ENCODE measurements around the gene GTPBP4.

DNA sequence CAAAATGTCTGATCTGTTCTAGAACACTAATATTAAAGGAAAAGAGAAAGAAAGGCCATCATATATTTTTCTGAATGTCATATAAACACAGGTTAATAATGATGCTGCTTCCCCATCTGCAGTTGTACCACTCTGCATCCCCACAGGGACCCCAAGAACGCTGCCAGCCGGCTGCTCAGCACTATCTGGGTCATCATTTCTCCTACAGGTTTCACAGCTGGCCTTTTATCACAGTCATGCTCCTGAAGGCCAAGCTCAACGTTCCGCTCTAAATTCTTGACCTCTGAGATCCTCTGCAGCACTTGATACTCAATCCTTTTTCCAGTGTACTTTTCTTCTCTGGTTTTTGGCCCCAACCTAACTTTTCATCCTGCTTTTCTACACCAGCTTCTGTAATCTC is 55.9 kb downstream of the GTPBP4 start:
- TF ChIP-seq CTCF (IDR thresholded peaks at IDR 0.05 in 8 of 11, conservative IDR thresholded peaks at IDR 0.05 in 3 of 11) (no peak), POLR2A (IDR thresholded peaks at IDR 0.05) (no peak), POLR2AphosphoS5 (IDR thresholded peaks at IDR 0.05) (no peak)

Data from spleen (tissue), 7 donors.